ENCODE results near the gene TSPEAR.

The TSPEAR gene

GRCh38 chr21:44739316-44739715 lies 27.9 kb upstream of the TSPEAR start:
- no peak for DNase-seq

- no peak for DNase-seq
Observed at GRCh38 chr21:44738621-44739020, 27.2 kb upstream of the TSPEAR start.

- no peak for DNase-seq
Observed at GRCh38 chr21:44737706-44738354, 26.5 kb upstream of the TSPEAR start.

- no peak for DNase-seq
Observed at GRCh38 chr21:44736291-44737004, 25.1 kb upstream of the TSPEAR start.

- no peak for DNase-seq
Observed at GRCh38 chr21:44735821-44736220, 24.4 kb upstream of the TSPEAR start.

GRCh38 chr21:44734841-44735240 lies 23.5 kb upstream of the TSPEAR start:
- DNase-seq, result no peak

GRCh38 chr21:44734026-44734745 lies 22.8 kb upstream of the TSPEAR start:
- DNase-seq, result no peak

- DNase-seq, result no peak
Observed at GRCh38 chr21:44732956-44733355, 21.6 kb upstream of the TSPEAR start.

- no peak for DNase-seq
Observed at GRCh38 chr21:44732263-44732662, 20.9 kb upstream of the TSPEAR start.

GRCh38 chr21:44730951-44731579 lies 19.7 kb upstream of the TSPEAR start:
- DNase-seq, result no peak

GRCh38 chr21:44730028-44730395 lies 18.6 kb upstream of the TSPEAR start:
- DNase-seq, result no peak

- no peak for DNase-seq
Observed at GRCh38 chr21:44729336-44730027, 18.1 kb upstream of the TSPEAR start.

- no peak for DNase-seq
Observed at GRCh38 chr21:44728716-44729115, 17.3 kb upstream of the TSPEAR start.

GRCh38 chr21:44727757-44728156 lies 16.4 kb upstream of the TSPEAR start:
- no peak for DNase-seq

- DNase-seq, result no peak
Observed at GRCh38 chr21:44727321-44727720, 15.9 kb upstream of the TSPEAR start.

- no peak for DNase-seq
Observed at GRCh38 chr21:44726826-44727225, 15.5 kb upstream of the TSPEAR start.

- no peak for DNase-seq
Observed at GRCh38 chr21:44724926-44725325, 13.6 kb upstream of the TSPEAR start.

- DNase-seq, result no peak
Observed at GRCh38 chr21:44724196-44724595, 12.8 kb upstream of the TSPEAR start.

- DNase-seq, result peak; percentile 30
Observed at GRCh38 chr21:44723177-44724131, 12.1 kb upstream of the TSPEAR start.

- no peak for DNase-seq
Observed at GRCh38 chr21:44722731-44723130, 11.4 kb upstream of the TSPEAR start.

GRCh38 chr21:44720170-44720569 lies 8.8 kb upstream of the TSPEAR start:
- no peak for DNase-seq

GRCh38 chr21:44718571-44718970 lies 7.2 kb upstream of the TSPEAR start:
- no peak for DNase-seq

Measured in CD4-positive, alpha-beta T cell treated with Interleukin-10 for 1 hour (primary cell).